ENCODE data around the gene RASL11B. TPM values are rescaled to one million over a fixed set of nuclear protein-coding genes. Genes with fewer than 3 reads are reported as not detected.
A peak's percentile ranks its signal among the peaks of the same experiment; 100 is the strongest.

RASL11B gene
- polyA plus RNA-seq, 1 donor (not counting 4 experiments of a cell fraction or from before 2014, with no cell fraction given) = 1.4 TPM

- Histone ChIP-seq H3K4me3 (ENCODE audit: control insufficient read depth in 2 of 3, extremely low read depth in 1 of 3, insufficient read depth in 2 of 3, low read depth in 1 of 3, low read length in 3 of 3) (no peak overlapping the region), H2AFZ (ENCODE audit: control insufficient read depth, low read length) (no peak overlapping the region), H3K9me1 (ENCODE audit: control insufficient read depth, extremely low read depth, insufficient read depth, low read length) (no peaks in the 10 kb centered on the region), H3K4me2 (ENCODE audit: control insufficient read depth, extremely low read depth, insufficient read depth, low read depth, low read length) (no peak overlapping the region), H3K36me3 (ENCODE audit: control insufficient read depth in 2 of 2, extremely low read depth in 1 of 2, insufficient read depth in 2 of 2, low read length in 2 of 2) (no peaks in the 10 kb centered on the region), H3K4me1 (ENCODE audit: control insufficient read depth, extremely low read depth, insufficient read depth, low read length) (peaks cover 27% of the 10 kb centered on the region), H4K20me1 (ENCODE audit: control insufficient read depth, extremely low read depth, insufficient read depth, low read length) (no peaks in the 10 kb centered on the region), H3K9me3 (ENCODE audit: control insufficient read depth, low read depth, low read length) (no peaks in the 10 kb centered on the region), H3K79me2 (ENCODE audit: control insufficient read depth, insufficient read depth, low read length) (no peaks in the 10 kb centered on the region), H3K27me3 (ENCODE audit: control insufficient read depth, extremely low read depth, insufficient read depth, low read length) (no peaks in the 10 kb centered on the region), H3K9ac (ENCODE audit: control insufficient read depth, extremely low read depth, insufficient read depth, low read length) (no peak overlapping the region), H3K27ac (ENCODE audit: control insufficient read depth, insufficient read depth, low read length) (no peak overlapping the region)
- FAIRE-seq (no peak), DNase-seq (ENCODE audit: low read depth, low spot score) (no peak)
- TF ChIP-seq CTCF (optimal IDR thresholded peaks at IDR 0.05 in 1 of 3, IDR thresholded peaks at IDR 0.05 in 1 of 3, conservative IDR thresholded peaks at IDR 0.05 in 1 of 3; ENCODE audit: extremely low read depth in 1 of 3, insufficient read depth in 2 of 3, low read length in 3 of 3) (no peak), EZH2 (IDR thresholded peaks at IDR 0.05; ENCODE audit: low read length) (no peak)
- dilution Hi-C loops (cut with MboI; ENCODE audit: extremely low pct_ligation_motif_present, low sequenced_read_pairs) = no loop called here
Measured at GRCh38 chr4:52843958-52844357, 18.2 kb upstream of the RASL11B start.

GRCh38 chr4:52844596-52844995 lies 17.5 kb upstream of the RASL11B start:
- H3K9me1 ChIP-seq (ENCODE audit: control insufficient read depth, extremely low read depth, insufficient read depth, low read length) = no peaks in the 10 kb centered on the region
- no peak for DNase-seq (ENCODE audit: low read depth, low spot score)
- no peaks in the 10 kb centered on the region for H3K36me3 ChIP-seq (ENCODE audit: control insufficient read depth in 2 of 2, extremely low read depth in 1 of 2, insufficient read depth in 2 of 2, low read length in 2 of 2)
- H3K4me3 ChIP-seq (ENCODE audit: control insufficient read depth in 2 of 3, extremely low read depth in 1 of 3, insufficient read depth in 2 of 3, low read depth in 1 of 3, low read length in 3 of 3) = no peak overlapping the region
- H3K79me2 ChIP-seq (ENCODE audit: control insufficient read depth, insufficient read depth, low read length) = no peaks in the 10 kb centered on the region
- H3K9ac ChIP-seq (ENCODE audit: control insufficient read depth, extremely low read depth, insufficient read depth, low read length) = no peak overlapping the region
- H3K27me3 ChIP-seq (ENCODE audit: control insufficient read depth, extremely low read depth, insufficient read depth, low read length) = no peaks in the 10 kb centered on the region
- peak; percentile 32 for FAIRE-seq
- peaks cover 20% of the 10 kb centered on the region for H3K4me1 ChIP-seq (ENCODE audit: control insufficient read depth, extremely low read depth, insufficient read depth, low read length)
- no peak for TF ChIP-seq CTCF (optimal IDR thresholded peaks at IDR 0.05 in 1 of 3, IDR thresholded peaks at IDR 0.05 in 1 of 3, conservative IDR thresholded peaks at IDR 0.05 in 1 of 3; ENCODE audit: extremely low read depth in 1 of 3, insufficient read depth in 2 of 3, low read length in 3 of 3)
- no peak for TF ChIP-seq EZH2 (IDR thresholded peaks at IDR 0.05; ENCODE audit: low read length)
- no peaks in the 10 kb centered on the region for H4K20me1 ChIP-seq (ENCODE audit: control insufficient read depth, extremely low read depth, insufficient read depth, low read length)
- H3K9me3 ChIP-seq (ENCODE audit: control insufficient read depth, low read depth, low read length) = no peaks in the 10 kb centered on the region
- no peak overlapping the region for H3K27ac ChIP-seq (ENCODE audit: control insufficient read depth, insufficient read depth, low read length)
- H2AFZ ChIP-seq (ENCODE audit: control insufficient read depth, low read length) = no peak overlapping the region
- H3K4me2 ChIP-seq (ENCODE audit: control insufficient read depth, extremely low read depth, insufficient read depth, low read depth, low read length) = no peak overlapping the region
- dilution Hi-C loops (cut with MboI; ENCODE audit: extremely low pct_ligation_motif_present, low sequenced_read_pairs) = no loop called here

Measured in keratinocyte (primary cell).